K562 (cell line): ENCODE results near the gene YARS1. TPM values are rescaled to one million over a fixed set of nuclear protein-coding genes. Genes with fewer than 3 reads are reported as not detected.

ENCODE experiments used
- BMI1 ChIP-seq: fragments of 150-350 bp; IDR thresholded peaks from 2 replicates; pipeline ENCODE4 v1.6.1; 2014; ENCODE audit warnings: low read length
- CBFA2T2 ChIP-seq: fragments of 450-650 bp; conservative IDR thresholded peaks from 2 replicates; pipeline ENCODE4 v1.6.1; 2017; ENCODE audit warnings: mild to moderate bottlenecking
- CXXC5 ChIP-seq: fragments of 250-450 bp; sonication (Bioruptor Pico); IDR thresholded peaks from 2 replicates; pipeline ENCODE4 v1.8.0; 2022; ENCODE audit warnings: inconsistent platforms, mild to moderate bottlenecking, moderate library complexity
- HNRNPUL1 ChIP-seq: fragments of 200-400 bp; formaldehyde crosslinking; IDR thresholded peaks from 2 replicates; pipeline ENCODE4 v1.6.1; 2017; ENCODE audit warnings: low read length
- NFE2 ChIP-seq: IDR thresholded peaks from 2 replicates; pipeline ENCODE4 v1.6.1; 2014; ENCODE audit warnings: antibody characterized with exemption, low read depth
- PCBP1 ChIP-seq: fragments of 200-400 bp; formaldehyde crosslinking; IDR thresholded peaks from 2 replicates; pipeline ENCODE4 v1.6.1; 2018; ENCODE audit warnings: mild to moderate bottlenecking, low read depth, low read length; ENCODE audit not compliant: poor library complexity, severe bottlenecking
- PHF21A ChIP-seq: fragments of 450-650 bp; IDR thresholded peaks from 2 replicates; pipeline ENCODE4 v1.6.1; 2017; ENCODE audit warnings: low read depth, borderline replicate concordance
- POLR2B ChIP-seq: fragments of 450-650 bp; IDR thresholded peaks from 2 replicates; pipeline ENCODE4 v1.6.1; 2018; ENCODE audit warnings: low read depth; ENCODE audit not compliant: partially characterized antibody
- PURB ChIP-seq: sonication (generic); formaldehyde crosslinking; IDR thresholded peaks from 2 replicates; pipeline ENCODE4 v1.9.0; 2021; ENCODE audit warnings: low read depth, mild to moderate bottlenecking, missing genetic modification reagents
- SMAD4 ChIP-seq: fragments of 250-450 bp; sonication (Bioruptor Pico); conservative IDR thresholded peaks from 2 replicates; pipeline ENCODE4 v1.8.0; 2021; ENCODE audit warnings: inconsistent platforms, mild to moderate bottlenecking, moderate library complexity
- TEAD1 ChIP-seq, 2 experiments: fragments of 450-650 bp in 1 of 2; sonication (generic) in 1 of 2; formaldehyde crosslinking; IDR thresholded peaks; 2 replicates each; pipeline versions ENCODE4 v1.4.0 to v1.8.0; 2020 to 2022; ENCODE audit warnings: mild to moderate bottlenecking in 2 of 2, missing genetic modification reagents in 1 of 2
- ZNF253 ChIP-seq: fragments of 250-450 bp; sonication (Bioruptor Pico); conservative IDR thresholded peaks from 2 replicates; pipeline ENCODE4 v1.6.1; 2021; ENCODE audit warnings: mild to moderate bottlenecking
- ZNF707 ChIP-seq: fragments of 250-450 bp; sonication (Bioruptor Pico); conservative IDR thresholded peaks from 2 replicates; pipeline ENCODE4 v1.8.0; 2022; ENCODE audit warnings: inconsistent platforms, mild to moderate bottlenecking, moderate library complexity
- ZNF764 ChIP-seq: fragments of 250-450 bp; sonication (Bioruptor Pico); IDR thresholded peaks from 2 replicates; pipeline ENCODE4 v1.4.0; 2020; ENCODE audit warnings: low read depth, mild to moderate bottlenecking, moderate library complexity
- polyA plus RNA-seq, 8 experiments: library from polyadenylated mRNA; depleted of rRNA in 4 of 8; stranded (reverse) in 5 of 8; unstranded in 3 of 8; fragments of >200 nt; fragmentation: Nextera tagmentation in 2 of 8; fragmentation: Illumina TruSeq in 1 of 8; extraction: Ambion mirVana in 2 of 8; extraction: Trizol in 1 of 8; gene quantifications; 2 replicates each; pipeline versions ENCODE4 v1.2.1 to v1.2.3, GENCODE V29; 2011 to 2014; ENCODE audit warnings: inconsistent platforms in 1 of 8, missing spikeins in 1 of 8
- total RNA-seq, 7 experiments: library from RNA; depleted of rRNA in 6 of 7; stranded (reverse); fragments of >200 nt in 6 of 7; fragmentation: Illumina TruSeq in 2 of 7; extraction: Trizol in 2 of 7; gene quantifications; 2 replicates each; pipeline versions ENCODE4 v1.2.1 to v1.2.3, GENCODE V29; 2011 to 2021; ENCODE audit warnings: low replicate concordance in 1 of 7
- TF ChIP-seq, protein P1 (sequence below), 2 experiments: fragments of 450-650 bp in 1 of 2; sonication (generic) in 1 of 2; formaldehyde crosslinking in 1 of 2; IDR thresholded peaks; 2 replicates each; pipeline versions ENCODE4 v1.7.1 to v1.9.0; 2016 to 2022; ENCODE audit warnings: inconsistent platforms in 1 of 2, mild to moderate bottlenecking in 1 of 2, missing genetic modification reagents in 1 of 2
- TF ChIP-seq, protein P2 (sequence below): sonication (generic); formaldehyde crosslinking; IDR thresholded peaks from 2 replicates; pipeline ENCODE4 v1.8.0; 2022; ENCODE audit warnings: missing genetic modification reagents, mild to moderate bottlenecking, borderline replicate concordance
- TF ChIP-seq, protein P3 (sequence below): fragments of 450-650 bp; IDR thresholded peaks from one replicate; pipeline ENCODE4 v1.6.1; 2018; ENCODE audit warnings: mild to moderate bottlenecking, moderate library complexity; ENCODE audit not compliant: partially characterized antibody

The YARS1 gene
- total and polyA plus RNA-seq, 9 of the 15 experiments (the other 6 are each of a cell fraction or from before 2014, with no cell fraction given) = 66.2 to 336 (median 201) TPM

- TF ChIP-seq, protein P1, sequence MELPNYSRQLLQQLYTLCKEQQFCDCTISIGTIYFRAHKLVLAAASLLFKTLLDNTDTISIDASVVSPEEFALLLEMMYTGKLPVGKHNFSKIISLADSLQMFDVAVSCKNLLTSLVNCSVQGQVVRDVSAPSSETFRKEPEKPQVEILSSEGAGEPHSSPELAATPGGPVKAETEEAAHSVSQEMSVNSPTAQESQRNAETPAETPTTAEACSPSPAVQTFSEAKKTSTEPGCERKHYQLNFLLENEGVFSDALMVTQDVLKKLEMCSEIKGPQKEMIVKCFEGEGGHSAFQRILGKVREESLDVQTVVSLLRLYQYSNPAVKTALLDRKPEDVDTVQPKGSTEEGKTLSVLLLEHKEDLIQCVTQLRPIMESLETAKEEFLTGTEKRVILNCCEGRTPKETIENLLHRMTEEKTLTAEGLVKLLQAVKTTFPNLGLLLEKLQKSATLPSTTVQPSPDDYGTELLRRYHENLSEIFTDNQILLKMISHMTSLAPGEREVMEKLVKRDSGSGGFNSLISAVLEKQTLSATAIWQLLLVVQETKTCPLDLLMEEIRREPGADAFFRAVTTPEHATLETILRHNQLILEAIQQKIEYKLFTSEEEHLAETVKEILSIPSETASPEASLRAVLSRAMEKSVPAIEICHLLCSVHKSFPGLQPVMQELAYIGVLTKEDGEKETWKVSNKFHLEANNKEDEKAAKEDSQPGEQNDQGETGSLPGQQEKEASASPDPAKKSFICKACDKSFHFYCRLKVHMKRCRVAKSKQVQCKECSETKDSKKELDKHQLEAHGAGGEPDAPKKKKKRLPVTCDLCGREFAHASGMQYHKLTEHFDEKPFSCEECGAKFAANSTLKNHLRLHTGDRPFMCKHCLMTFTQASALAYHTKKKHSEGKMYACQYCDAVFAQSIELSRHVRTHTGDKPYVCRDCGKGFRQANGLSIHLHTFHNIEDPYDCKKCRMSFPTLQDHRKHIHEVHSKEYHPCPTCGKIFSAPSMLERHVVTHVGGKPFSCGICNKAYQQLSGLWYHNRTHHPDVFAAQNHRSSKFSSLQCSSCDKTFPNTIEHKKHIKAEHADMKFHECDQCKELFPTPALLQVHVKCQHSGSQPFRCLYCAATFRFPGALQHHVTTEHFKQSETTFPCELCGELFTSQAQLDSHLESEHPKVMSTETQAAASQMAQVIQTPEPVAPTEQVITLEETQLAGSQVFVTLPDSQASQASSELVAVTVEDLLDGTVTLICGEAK (IDR thresholded peaks at IDR 0.05) = no peak
- TF ChIP-seq, protein P1 (CRISPR knock-in tag; IDR thresholded peaks at IDR 0.05) = no peak
- TF ChIP-seq CBFA2T2 = peak; percentile 48
- TF ChIP-seq TEAD1 (CRISPR knock-in tag; IDR thresholded peaks at IDR 0.05) = no peak
- TF ChIP-seq CXXC5 (CRISPR knock-in tag) = peak; percentile 51; the same call in 1 of the 2 replicates
- no peak for TF ChIP-seq POLR2B
- TF ChIP-seq ZNF764 (CRISPR knock-in tag) = no peak
- no peak for TF ChIP-seq BMI1
- TF ChIP-seq, protein P2, sequence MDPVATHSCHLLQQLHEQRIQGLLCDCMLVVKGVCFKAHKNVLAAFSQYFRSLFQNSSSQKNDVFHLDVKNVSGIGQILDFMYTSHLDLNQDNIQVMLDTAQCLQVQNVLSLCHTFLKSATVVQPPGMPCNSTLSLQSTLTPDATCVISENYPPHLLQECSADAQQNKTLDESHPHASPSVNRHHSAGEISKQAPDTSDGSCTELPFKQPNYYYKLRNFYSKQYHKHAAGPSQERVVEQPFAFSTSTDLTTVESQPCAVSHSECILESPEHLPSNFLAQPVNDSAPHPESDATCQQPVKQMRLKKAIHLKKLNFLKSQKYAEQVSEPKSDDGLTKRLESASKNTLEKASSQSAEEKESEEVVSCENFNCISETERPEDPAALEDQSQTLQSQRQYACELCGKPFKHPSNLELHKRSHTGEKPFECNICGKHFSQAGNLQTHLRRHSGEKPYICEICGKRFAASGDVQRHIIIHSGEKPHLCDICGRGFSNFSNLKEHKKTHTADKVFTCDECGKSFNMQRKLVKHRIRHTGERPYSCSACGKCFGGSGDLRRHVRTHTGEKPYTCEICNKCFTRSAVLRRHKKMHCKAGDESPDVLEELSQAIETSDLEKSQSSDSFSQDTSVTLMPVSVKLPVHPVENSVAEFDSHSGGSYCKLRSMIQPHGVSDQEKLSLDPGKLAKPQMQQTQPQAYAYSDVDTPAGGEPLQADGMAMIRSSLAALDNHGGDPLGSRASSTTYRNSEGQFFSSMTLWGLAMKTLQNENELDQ (CRISPR knock-in tag) = no peak
- peak; percentile 87 for TF ChIP-seq SMAD4 (CRISPR knock-in tag)
- TF ChIP-seq, protein P3, sequence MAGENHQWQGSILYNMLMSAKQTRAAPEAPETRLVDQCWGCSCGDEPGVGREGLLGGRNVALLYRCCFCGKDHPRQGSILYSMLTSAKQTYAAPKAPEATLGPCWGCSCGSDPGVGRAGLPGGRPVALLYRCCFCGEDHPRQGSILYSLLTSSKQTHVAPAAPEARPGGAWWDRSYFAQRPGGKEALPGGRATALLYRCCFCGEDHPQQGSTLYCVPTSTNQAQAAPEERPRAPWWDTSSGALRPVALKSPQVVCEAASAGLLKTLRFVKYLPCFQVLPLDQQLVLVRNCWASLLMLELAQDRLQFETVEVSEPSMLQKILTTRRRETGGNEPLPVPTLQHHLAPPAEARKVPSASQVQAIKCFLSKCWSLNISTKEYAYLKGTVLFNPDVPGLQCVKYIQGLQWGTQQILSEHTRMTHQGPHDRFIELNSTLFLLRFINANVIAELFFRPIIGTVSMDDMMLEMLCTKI = no peak
- no peak for TF ChIP-seq ZNF253 (CRISPR knock-in tag)
- TF ChIP-seq HNRNPUL1 = no peak
- TF ChIP-seq NFE2 = 0 out of 2 replicates have a peak, but pooled peaks have one; percentile 2
- no peak for TF ChIP-seq PURB (CRISPR knock-in tag)
- TF ChIP-seq PCBP1 = no peak
- TF ChIP-seq PHF21A = no peak
- no peak for TF ChIP-seq ZNF707 (CRISPR knock-in tag)
Observed at GRCh38 chr1:32755810-32756159, 61.4 kb downstream of the YARS1 start (continued).
